Measurements from ENCODE around the gene DDX46.
"Not testable (repeated sequence)": the region's sequence is repeated elsewhere in the genome, so short reads cannot be mapped to it uniquely, and the experiment has no call there.

Gene DDX46

DNA sequence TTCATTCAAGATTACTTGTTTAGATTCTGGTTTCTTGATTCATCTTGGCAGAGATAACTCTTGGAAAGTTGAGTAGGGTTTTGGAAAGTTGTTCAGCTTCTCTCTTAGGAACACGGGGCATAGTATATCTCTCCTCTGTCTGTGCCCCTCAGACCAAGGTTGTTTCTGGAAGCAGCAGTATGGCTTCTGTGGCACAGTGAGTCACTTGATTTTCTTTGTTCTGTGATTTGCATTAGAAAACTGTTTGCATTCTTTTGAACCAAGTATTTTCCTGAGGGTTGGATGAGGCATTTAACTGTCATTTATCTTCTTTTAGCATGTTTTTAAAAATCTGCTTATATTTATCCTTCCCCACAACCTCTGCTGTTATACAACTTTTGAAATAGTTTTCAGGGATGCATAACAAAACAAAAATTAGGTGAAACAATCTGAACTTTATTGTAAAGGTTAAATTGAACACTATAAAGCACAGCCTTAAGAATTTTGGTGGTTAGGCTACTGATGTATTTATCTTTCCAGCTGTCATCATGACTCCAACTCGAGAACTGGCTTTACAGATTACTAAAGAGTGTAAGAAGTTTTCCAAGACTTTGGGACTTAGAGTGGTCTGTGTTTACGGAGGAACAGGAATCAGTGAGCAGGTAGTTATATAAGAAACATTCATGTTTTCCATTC lies 26.5 kb downstream of the DDX46 start:
- DNase-seq = no peak

DNA sequence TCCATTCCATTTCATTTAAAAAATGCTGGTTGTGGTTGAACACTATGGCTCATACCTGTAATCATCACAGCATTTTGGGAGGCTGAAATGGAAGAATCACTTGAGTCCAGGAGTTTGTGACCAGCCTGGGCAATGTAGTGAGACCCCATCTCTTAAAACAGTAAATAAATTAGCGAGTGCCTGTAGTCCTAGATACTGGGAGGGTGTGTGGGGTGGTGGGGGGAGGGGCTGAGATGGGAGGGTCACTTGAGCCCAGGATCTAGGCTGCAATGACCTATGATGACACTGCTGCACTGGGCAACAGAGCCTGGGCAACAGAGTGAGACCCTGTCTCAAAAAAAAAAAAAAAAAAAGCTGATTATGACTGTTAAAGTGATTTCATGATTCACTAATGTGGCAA lies 29.1 kb downstream of the DDX46 start:
- DNase-seq = no peak

DNA sequence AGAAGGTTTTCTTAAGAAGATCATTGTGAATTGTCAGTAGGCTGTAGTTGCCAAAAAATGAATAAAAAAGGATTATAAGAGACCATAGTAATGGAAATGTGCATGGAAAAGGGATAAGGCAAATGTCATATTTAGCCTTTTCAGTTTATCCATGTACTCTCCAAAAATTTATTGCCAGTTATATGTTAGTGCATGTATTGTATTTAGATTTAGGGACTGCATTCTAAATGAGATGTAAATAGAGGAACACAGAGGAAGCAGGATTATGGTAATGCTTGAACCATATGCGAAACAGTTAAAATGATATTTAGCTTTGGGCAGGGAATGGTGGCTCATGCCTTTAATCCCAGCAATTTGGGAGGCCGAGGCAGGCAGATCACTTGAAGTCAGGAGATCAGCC lies 33.0 kb downstream of the DDX46 start:
- no peak for DNase-seq

DNA sequence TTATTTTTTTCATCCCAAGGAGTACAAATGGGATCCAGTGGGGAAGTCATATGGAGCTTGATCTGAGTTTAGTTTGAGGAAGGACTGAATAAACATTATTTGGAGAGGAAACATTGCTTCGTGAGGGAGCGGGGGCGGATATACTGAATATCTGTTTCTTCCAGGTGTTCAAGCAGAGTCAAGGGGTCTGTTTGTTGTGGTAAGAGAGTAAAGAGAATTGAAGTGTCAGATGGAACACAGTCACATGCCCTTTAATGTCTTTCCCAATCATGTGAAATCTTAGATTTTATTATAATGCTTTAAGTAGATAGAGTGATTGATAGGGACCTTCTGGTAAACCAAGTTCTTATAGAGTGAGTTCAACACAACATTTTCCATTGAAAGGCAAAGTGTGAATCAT lies 33.7 kb downstream of the DDX46 start:
- no peak for DNase-seq

DNA sequence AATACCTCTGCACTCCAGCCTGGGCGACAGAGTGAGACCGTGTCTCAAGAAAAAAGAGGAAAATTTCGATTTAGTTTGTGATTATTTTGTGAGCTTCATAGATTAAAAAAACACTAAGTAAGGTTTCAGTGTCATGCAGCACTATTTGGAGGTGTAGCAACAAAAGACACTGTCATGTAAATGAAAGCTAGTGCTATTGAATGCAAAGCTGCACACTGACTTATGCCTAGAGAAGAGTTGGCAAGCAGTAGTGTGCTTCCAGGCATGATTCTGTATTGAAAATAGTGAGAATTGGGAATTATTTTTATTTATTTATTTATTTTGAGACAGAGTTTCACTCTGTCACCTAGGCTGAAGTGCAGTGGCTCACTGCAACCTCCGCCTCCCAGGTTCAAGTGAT lies 34.5 kb downstream of the DDX46 start:
- DNase-seq = no peak

DNA sequence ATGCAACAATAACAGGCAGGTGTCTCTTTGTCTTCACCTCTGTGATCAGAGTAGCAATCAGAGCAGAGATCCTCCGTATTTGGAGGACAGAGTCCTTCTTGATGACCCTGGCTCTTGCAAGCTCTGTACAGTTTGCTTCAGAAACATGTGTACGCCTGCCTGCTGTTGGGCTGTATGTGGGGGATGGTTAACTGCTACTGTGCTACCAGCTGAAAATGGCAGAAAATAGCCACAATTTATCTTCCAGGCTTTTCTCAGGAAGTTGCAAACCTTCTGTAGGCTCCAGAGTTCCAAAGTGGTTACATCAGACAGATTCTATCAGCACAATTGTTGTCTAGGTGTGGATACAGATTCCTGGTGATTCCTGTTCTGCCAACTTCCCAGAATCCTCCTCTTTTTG lies 35.5 kb downstream of the DDX46 start:
- no peak for DNase-seq

DNA sequence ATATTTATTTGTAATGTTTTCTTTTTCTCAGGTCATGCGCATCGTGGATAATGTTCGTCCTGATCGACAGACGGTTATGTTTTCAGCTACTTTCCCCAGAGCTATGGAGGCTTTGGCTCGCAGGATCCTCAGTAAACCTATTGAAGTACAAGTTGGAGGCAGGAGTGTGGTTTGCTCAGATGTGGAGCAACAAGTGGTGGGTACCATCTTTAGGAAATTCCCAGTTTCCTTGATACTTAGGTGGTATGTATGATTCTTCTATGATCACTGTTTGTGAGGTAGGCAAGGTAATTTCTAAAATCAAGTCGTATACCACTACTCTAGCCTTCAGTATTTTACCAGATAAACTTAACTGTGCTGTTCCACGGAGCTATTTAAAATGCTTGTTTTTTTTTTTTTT lies 36.2 kb downstream of the DDX46 start:
- no peak for DNase-seq

DNA sequence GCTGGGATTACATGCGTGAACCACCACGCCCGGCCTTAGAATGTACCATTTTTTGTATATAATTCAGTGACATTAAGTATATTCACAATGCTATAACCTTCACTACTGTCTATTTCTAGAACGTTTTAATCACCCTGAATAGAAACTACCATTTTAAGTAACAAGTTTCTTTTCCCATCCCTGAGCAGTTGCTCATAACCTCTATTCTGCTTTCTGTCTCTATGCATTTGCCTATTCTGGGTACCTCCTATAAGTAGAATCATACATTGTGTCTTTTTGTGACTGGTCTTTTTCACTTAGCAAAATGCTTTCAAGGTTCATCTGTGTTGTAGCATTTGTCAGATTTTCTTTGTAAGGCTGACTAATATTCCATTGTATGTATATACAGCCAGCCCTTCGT lies 39.9 kb downstream of the DDX46 start:
- DNase-seq = no peak

DNA sequence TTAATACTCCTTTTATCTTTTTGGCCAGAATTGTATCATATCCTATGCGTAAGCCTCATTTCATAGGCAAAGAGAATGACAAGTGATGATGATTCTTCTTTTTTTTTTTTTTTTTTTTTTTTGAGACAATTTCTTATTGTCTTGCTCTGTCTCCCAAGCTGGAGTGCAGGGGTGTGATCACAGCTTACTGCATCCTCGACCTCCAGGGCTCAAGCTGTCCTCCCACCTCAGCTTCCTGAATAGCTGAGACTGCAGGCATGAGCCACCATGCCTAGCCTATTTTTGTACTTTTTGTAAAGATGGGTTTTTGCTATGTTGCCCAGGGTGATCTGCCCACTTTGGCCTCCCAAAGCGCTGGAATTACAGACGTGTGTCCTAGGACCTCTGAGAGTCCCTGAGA lies 45.2 kb downstream of the DDX46 start:
- DNase-seq = no peak

DNA sequence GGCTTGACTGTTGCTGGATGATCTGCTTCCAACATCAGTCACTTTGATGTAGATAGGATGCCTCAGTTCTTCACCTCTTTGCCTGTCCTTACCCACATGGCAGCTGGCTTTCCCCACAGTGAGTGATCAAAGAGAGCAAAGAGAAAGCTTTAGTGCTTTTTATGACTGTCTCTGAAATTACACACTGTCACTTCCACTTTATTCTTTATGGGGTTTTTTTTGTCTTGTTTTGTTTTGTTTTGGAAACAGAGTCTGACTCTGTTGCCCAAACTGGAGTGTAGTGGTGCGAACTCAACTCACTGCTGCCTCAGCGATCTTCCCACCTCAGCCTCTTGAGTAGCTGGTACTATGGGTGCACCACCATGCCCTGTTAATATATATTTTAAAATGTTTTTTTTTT lies 54.8 kb downstream of the DDX46 start:
- DNase-seq = no peak

DNA sequence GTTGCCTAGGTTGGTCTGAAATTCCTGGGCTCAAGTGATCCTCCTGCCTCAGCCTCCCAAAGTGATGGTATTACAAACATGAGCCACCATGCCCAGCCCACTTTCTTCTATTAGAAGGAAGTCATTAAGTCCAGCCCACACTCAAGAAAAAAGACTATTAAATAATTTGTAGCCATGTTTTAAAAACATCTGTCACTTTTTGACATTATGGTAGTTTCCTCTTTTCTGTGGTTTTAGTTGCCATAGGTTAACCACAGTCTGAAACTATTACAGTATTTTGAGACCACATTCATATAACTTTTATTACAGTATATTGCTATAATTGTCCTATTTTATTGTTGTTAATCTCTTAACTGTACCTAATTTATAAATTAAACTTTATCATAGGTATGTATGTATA lies 55.2 kb downstream of the DDX46 start:
- no peak for DNase-seq

DNA sequence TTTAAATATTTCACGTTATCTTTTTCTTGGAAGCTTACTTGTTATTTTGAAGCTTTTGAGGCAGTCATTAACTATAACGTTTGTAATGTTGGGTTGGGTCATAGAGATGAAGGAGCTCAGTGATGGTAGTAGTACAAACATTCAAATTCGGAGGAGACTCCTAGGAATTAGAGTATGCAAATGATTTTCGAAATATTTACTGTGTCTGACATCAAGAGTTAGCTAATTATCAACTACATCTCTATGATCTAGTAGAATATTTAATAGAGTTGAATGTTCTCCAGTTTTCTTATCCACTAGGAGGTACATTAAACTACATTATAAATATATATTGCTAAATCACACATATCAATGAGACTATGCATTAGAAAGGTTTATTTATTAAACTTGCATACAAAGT lies 58.4 kb downstream of the DDX46 start:
- no peak for DNase-seq

DNA sequence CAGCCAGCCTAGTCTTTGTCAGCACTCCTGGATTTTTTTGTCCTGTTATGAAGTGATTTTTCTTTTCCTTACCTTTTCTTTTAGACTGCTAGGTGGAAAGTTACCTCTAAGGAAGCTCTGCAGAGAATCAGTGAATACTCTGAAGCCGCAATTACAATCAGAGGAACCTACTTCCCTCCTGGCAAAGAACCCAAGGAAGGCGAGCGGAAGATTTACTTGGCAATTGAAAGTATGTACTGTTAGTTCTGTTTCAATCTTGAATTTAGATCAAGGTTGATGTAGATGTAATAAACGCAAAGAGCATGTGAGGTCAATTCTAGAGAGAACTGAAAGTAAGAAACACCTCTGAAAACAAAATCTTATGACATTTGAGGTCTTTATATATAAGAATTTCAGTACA lies 60.2 kb downstream of the DDX46 start:
- DNase-seq = no peak

DNA sequence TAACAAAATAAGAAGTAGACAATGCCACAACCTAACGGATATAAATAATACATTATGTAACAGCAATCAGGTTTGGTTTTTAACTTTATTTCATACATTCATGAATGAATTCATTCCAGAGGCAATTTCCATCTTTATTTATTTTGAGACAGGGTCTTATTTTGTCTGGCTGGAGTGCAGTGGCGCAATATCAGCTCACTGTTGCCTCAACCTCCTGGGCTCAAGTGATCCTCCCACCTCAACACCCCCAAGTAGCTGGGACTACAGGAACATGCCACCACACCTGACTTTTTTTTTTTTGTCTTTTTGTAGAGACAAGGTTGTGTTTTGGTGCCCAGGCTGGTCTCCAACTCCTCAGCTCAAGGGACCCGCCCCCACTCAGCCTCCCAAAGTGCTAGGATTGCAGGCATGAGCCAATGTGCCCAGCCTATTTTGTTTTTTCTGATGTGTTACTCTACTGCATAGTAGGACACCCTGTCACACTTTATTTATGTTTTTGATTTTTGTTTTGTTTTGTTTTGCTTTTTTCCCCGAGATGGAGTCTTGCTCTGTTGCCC lies 60.9 kb downstream of the DDX46 start:
- DNase-seq = no peak

DNA sequence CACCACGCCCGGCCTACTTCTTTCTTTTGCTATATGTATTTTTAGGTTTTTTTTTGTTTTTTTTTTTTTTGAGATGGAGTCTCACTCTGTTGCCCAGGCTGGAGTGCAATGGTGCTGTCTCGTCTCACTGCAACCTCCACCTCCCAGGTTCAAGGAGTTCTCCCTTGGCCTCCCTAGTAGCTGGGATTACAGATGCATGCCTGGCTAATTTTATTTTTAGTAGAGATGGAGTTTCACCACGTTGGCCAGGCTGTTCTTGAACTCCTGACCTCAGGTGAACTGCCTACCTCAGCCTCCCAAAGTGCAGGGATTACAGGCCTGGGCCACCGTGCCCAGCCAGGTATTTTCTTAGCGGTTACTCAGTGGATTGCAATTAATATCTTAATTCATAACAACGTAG lies 63.3 kb downstream of the DDX46 start:
- no peak for DNase-seq

DNA sequence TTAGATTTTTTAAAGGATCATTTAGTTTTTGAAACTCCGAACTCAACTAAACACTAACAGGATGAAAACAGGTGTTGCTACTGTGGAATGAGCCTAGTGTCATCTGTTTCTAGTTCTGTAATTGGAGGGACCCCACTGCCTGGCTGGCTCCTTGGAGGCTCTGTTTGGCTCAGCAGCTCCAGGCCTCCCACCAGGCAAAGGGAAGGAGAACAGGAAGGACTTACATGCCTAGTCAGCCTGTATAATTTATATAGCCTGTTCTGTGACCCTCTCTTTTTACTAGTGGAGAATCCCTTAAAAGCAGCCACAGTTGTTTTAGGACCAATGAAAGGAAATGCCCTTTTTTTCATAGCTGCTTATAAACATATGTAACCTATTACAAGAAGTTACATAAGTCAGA lies 66.1 kb downstream of the DDX46 start:
- DNase-seq = no peak

DNA sequence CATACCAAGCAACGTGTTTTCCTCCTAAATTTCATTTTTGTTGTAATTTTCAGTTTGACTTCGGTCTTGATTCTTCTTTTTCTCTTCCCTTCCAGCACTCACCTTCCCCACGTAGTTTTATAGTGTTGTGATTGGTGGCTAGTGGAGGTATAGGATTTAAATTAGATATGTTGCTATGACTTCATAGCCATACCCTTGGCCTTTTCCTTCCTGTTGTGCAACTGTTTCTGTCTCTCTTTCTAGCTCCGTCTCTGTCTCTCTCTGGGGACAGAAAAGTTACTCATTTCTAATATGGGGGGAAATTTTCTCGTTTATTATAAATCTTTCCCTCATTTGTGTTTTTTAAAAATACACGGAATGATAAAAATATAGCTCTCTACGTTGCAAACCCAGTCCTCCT lies 66.6 kb downstream of the DDX46 start:
- no peak for DNase-seq

DNA sequence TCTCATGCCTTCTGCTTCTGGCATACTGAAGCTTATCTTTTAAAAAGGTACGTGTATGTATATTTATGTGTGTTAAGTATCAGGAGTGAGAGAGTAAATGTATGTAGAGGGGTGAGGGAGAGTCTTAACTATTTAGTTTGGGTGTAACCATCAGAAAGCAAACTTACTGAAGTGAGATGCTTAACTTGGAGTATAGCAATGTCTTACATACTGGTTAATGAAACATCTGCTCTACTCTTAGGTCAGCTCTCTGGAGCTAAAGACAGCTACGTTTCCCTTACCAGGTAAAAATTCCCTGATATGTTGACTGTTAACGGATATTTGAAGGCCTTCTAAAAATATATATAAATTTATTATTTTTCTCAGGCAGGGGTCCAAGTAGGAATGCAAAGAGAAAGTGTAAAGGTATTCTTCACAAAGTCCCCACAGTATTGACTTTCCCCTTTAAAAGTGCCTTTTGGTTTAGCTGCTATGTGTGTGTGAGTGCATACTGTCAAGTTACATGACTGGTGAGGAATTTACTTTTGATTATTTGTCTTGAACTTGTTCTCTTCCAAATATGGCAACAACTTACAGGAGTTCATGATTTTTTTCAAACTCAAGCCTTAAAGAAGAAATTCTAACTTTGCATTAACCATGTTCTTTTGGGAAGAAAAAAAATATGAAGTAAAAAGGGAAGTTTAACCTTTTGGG lies 74.9 kb downstream of the DDX46 start:
- no peak for DNase-seq

DNA sequence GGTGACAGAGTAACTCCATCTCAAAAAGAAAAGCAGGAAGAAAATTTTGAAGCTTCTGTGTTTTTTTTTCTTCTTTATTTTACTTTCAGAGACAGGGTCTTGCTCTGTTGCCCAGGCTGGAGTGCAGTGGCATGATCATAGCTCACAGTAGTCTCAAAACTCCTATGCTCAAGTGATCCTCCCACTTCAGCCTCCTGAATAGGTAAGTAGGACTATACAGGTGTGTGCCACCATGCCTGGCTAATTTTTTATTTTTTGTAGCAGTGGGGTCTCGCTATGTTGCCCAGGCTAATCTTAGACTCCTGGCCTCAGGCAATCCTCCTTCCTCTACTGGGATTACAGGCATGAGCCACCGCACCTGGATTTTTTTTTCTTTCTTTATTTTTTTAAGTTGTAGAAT lies 77.0 kb downstream of the DDX46 start:
- DNase-seq = no peak

DNA sequence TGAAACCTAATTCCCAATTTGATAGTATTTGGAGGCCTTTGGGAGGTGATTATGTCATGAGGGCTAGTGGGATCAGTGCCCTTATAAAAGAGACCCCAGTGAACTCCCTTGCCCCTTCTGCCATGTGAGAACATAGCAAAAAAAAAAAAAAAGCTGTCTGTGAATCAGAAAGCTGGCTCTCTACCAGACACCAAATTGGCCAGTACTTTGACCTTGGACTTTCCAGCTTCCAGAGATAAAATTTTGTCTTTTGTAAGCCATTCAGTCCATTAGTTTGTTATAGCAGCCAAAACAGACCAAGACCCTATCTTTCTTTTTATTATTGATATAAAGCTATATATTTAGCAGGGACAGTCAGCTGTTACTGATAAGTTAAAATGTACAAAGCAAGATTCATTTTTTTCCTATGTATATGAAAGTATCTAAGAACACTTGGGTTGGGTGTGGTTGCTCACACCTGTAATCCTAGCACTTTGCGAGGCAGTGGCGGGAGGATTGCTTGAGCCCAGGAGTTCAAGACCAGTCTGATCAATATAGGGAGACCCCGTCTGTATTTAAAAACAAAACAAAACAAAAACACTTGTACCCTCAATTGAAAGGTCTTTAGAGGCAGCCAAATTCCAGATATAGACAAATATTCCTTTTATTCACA lies 79.1 kb downstream of the DDX46 start:
- DNase-seq = no peak

DNA sequence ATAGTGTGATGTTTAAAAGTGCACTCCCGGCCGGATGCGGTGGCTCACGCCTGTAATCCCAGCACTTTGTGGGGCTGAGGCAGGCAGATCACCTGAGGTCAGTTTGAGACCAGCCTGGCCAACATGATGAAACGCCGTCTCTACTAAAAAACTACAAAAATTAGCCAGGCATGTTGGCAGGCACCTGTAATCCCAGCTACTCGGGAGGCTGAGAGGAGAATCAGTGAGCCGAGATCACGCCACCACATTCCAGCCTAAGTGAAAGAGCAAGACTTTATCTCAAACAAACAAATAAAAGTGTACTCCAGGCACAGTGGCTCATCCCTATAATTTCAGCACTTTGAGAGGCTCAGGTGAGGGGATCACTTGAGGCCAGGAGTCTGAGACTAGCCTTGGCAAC lies 79.8 kb downstream of the DDX46 start:
- not testable (repeated sequence) for DNase-seq

DNA sequence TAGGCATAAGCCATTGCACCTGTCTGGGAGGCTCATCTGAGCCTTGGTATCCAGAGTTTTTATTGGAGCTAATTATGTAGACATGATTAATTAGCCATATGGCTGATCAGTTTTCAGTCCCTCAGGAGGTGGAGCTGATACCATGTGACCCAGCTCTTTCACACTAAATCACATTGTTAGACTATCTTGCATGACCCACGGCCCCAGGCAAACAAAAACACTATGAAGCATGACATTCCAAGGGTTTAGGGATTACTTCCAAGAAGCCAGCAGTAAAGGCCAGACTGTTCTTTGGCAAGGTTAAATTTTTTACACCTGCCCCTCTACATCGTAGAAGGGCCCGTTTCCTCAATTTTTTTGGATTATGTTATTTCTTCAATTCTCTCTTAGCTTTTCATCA lies 82.2 kb downstream of the DDX46 start:
- DNase-seq = peak; percentile 61

DNA sequence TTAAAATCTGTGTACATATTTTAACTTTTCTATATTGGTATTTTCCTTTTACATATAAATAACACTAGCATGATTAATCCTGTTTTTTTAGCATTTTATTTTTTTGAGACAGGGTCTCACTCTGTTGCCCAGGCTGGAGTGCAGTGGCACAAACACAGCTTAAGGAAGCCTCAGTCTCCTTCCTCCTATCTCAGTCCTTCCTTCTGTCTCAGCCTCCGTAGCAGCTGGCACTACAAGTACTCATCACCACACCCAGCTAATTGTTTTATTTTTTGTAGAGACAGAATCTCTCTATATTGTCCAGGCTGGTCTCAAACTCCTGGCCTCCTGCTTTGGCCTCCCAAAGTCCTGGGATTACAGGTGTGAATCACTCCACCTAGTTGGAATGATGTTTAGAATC lies 85.7 kb downstream of the DDX46 start:
- no peak for DNase-seq

DNA sequence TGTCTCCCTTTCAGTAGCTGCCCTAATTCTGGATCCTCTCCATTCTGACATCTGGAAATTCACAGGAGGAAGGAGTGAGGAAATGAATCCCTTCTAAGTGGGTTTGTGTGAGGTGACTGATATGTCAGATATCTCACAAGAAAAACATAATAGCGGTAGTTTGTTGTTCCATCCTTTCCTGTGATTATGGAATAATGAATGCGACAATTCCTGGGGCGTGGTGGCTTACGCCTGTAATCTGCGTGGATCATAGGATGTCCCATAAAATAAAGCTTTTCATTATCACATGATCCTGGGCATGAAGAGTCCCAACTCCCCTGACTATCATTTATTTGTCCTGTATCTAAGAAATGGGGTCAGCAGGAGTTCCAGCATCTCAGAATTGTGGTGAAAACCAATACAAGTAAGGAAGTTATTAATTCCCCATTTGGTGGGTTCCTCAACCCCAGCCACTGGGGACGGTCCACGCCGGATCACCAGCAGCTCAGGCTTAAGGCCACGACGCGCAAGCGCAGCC lies 86.8 kb downstream of the DDX46 start:
- peak; percentile 45 for DNase-seq

All from NCI-H82 (cell line).